Measurements from ENCODE around the gene FLT3LG.
A peak's percentile ranks its signal among the peaks of the same experiment; 100 is the strongest.
"Not testable (repeated sequence)": the region's sequence is repeated elsewhere in the genome, so short reads cannot be mapped to it uniquely, and the experiment has no call there.

The FLT3LG gene

DNA sequence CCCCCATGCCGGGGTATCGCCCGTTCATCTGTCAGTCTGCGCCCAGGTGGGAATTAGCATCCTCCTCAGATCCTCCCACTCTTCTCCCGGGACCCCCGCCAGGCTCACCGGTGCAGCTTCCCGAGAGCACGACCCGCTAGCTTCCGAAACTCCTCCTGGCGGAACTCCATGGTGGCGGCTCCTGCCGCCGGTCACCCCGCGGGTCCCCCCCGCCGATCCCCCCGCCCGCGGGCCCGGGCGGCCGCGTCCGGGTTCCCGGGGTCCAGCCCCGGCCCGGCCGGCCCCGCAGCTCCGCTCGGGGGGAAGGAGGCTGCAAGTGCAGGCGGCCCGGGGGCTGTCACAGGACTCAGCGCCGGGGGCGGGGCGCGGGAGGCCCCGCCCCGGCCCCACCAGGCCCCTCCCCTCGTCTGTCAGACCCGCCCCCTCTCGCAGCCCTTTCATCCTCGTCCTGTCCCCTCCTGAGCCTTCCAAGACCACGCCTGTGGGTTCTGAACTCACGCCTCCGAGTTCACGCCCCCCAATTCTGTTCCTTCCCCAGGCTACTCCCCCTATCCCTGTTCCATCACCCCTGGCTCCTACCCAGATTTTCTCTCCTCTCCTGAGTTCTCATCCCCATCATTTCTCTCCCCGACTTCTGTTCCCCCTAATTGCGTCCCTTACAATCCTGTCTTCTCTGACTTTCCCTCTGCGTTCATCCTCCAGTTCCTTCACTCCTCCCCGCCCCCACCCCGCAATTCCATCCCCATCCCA is 32.6 kb upstream of the FLT3LG start, which contains the start of gene SLC17A7:
TSS of gene SLC17A7 (minus strand) at position 318 of the 750 bp plus-strand sequence. CDS start at position 170, 148 bp downstream.
- peak; percentile 83 for DNase-seq

DNA sequence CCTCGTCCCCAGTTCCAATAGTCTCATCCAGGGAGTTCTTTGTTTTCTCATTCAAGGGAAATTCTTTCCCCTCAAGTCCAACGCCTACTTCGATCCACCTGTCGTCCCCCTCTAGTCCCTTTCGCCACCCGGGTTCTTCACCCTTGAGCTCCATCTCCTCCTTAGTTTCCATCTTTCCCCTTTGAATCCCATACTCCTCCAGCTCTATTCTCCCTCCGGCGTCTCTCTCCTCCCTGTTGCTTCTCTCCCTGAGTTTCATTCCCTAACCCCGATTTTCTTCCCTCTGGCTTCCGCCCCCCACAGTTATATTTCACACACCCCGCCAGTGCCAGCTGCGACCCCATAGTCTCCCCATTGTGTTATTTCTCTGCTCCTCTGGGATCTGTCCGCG is 32.1 kb upstream of the FLT3LG start:
- DNase-seq, result no peak

GRCh38 chr19:49442354-49442753 is 31.7 kb upstream of the FLT3LG start:
- DNase-seq, result peak; percentile 85

DNA sequence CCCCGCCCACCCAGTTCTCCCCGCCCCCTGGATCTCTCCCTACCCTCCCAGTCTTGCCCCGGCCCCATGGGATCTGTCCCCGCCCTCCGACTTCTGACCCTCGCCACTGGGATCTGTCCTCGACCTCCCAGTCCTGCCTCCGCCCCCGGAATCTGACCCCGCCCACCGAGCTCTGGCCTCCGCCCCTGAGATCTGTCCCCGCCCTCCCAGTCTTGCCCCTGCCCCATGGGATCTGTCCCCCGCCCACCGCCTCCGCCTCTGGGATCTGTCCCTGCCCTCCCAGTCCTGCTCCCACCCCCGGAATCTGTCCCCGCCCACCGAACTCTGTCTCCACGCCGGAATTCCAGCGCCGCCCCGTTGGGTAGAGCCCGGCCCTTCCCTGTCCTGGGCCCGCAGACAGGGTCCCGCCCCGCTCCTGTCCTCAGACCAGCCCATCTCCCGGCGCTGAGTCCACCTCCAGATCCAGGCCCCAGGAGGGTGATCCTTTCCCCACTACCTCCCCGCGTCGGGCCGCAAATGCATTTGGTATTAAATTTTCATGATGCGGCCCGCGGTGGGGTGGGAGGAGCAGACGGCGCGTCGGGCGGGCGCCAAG is 31.1 kb upstream of the FLT3LG start:
- DNase-seq, result peak; percentile 88

DNA sequence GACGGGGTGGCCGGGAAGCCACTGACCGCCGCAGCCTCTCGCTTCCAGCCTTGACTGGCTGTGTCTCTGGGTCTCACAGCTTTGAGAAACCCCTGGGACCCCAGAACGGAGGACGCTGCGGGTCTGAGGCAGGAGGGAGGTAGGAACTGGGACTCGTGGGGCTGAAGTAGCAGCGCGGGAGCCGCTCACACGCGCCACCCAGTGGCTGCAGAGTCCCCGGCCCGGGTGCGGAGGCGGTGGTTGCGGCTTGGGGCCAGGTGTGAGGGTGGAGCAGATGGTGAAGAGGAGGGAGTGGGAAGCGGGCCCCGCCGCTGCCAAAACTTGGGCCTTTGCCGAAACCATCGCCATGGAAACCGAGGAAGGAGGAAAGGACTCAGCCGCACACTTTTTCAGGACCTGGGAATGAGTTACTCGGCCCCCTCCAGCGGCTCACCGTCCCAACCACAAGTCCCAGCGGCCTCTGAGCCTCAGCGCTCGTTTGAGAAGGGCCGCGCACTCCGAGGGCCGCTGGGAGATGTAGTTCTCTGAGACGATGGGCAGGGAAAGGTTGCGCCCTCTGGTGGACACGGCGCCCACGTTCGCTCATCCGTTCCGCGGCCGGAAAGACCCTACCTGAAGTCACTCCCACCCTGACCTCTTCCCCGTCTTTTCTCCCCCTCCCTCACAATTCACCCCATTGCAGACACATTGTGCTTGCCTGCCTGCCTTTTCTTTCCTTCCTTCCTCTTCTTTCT is 30.5 kb upstream of the FLT3LG start:
- peak; percentile 95 for DNase-seq

- DNase-seq, result not testable (repeated sequence)
Measured at GRCh38 chr19:49444100-49444700, 29.8 kb upstream of the FLT3LG start.

DNA sequence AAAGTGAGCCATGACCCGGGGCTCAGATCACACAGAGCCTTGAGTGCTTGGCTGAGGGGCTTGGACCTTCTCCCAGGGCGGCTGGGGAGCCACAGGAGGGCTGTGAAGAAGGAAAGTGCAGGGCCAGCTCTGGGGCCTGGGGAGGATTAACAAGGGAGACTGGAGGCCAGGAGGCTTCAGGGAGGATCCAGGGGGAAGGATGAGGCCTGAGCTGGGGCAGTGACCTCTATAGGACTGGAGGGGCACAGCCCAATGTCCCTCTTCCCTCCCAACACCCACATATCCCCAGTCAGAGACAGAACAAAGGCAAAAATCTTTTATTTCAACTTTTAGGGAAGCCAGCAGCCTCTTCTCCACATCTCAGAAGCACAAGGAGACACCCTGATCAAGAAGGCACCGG is 28.0 kb upstream of the FLT3LG start:
- DNase-seq, result no peak

GRCh38 chr19:49447485-49448431 is 26.3 kb upstream of the FLT3LG start:
- DNase-seq, result no peak

DNA sequence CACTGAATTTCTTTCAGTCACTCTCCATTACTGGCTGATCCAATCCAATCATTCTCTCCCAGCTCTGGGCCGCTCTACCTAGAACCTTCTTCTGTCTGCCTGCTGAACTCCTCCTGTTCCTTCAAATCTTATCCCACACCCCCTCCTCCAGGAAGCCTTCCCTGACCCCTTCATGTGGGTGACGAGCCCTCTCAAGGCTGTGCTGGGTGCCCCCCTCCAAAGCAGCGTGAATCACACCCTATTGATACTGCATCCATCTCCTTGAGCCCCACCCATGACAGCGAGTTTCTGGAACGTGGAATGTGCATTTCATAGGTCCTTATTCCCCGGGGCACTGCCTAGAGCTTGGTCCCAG is 25.6 kb upstream of the FLT3LG start:
- DNase-seq, result no peak

DNA sequence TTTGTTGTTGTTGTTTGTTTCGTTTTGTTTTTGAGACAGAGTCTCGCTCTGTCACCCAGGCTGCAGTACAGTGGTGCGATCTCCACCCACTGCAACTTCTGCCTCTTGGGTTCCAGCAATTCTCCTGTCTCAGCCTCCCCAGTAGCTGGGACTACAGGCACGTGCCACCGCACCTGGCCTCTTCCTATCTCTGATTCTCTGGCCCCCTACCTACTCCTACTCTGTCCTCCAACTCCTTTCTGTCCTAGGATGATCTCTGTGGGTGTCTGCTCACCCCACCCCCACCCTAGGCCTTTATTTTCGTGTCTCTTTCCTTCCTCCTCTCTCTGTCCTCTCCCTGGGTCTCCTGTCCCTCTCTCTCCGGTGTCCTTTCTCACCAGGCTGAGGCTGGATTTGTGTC is 23.6 kb upstream of the FLT3LG start:
- no peak for DNase-seq

- peak; percentile 99 for DNase-seq
Measured at GRCh38 chr19:49451430-49452181, 22.4 kb upstream of the FLT3LG start, which contains the start of gene PIH1D1. Gene PIH1D1, minus strand, starts transcription at chr19:49451814. Its CDS starts 240 bp downstream, at chr19:49451574.

DNA sequence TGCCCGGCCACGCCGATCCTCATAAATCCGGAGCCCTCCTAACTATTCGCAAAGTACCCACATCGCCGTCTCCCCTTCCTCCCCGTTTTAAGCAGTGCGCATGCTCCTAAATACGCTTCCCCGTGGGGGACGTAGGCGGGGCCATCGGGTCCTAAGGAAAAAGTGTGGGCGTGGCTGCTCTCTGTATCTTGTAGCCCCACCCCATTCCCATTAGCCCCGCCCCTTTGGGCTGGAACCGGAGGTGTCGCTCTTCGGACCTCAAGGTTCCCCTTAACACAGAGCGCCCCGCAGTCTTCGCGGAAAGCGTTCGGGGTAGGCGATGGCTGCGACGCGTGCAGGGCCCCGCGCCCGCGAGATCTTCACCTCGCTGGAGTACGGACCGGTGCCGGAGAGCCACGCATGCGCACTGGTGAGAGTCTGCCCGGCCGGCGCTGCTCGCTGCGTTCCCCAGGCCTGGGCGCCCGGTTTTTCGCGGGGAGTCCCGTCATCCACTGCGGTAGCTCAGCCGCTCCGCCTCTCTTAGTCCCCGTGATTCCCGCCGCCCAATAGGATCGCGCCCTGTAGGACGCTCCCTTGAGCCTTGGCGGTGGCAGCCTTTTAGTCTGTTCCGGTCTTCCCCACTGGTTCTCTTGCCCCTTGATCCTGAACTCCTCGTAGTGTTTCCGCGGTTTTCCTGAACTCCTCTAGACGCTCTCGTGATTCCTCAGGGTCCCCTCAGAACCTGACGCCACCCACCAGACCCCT is 20.8 kb upstream of the FLT3LG start, which contains the start of gene ALDH16A1:
TSS of gene ALDH16A1 (plus strand) at position 213 of the 744 bp plus-strand sequence. CDS start at position 320, 107 bp downstream.
- DNase-seq, result peak; percentile 98

DNA sequence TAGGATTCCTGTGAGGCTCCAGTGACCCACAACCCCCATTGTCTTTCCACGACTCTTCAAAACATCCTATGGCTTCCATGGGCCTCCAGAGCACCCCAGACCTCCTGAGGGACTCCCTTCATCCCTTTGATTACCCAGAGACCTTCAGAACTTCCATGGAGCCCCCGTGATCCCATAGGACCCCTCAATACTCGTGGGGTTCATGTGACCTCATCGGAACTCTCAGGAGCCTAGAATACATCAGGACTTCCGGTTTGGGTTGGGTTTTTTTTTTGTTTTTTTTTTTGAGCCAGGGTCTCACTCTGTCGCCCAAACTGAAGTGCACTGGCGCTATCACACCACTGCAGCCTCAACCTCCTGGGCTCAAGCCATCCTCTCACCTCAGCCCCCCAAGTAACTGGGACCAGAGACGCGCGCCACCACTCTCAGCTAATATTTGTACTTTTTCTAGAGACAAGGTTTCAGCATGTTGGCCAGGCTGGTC is 20.2 kb upstream of the FLT3LG start:
- no peak for DNase-seq

GRCh38 chr19:49455773-49456172 is 18.2 kb upstream of the FLT3LG start:
- DNase-seq, result no peak

DNA sequence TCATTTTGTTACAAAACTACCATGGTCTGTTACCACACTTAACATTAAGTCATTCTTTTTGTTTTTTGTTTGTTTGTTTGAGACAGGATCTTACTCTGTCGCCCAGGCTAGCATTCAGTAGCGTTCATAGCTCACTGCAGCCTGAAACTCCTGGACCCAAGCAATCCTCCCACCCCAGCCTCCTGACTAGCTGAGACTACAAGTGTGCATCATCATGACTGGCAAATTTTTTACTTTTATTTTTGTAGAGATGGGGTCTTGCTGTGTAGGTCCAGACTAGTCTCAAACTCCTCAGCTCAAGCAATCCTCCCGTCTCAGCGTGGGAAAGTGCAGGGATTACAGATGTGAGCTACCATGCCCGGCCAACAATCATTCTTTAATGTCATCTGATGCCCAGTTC is 17.7 kb upstream of the FLT3LG start:
- no peak for DNase-seq

DNA sequence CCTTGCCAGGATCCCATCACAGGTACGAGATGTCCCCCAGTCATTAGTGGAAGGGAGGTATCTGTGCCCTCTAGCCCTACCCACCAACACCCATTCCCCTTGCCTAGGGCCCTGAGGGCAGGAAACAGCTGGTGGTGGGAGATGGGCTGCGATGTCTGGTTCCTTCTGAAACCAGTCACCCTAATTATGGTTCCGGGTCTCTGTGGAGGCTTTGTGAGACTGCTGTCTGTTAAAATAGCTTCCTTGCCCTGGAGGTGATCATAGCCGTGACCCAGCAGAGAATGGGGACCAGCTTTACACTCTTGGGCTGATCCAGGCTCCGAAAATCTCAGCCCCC is 15.5 kb upstream of the FLT3LG start:
- no peak for DNase-seq

DNA sequence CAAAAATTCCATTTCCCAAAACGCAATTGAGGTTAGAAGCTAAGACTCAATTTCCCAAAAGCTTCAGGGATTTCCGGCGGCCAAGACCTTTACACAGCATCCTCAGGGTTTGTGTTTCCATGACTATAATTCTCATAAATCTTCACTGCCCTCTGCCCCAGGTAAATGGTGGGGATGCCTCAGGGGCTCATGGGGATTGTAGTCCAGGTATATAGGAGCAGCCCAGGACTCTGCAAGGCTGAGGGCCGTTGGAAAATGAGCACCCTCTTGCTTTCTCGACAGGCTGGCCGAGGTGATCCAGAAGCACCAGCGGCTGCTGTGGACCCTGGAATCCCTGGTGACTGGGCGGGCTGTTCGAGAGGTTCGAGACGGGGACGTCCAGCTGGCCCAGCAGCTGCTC is 14.6 kb upstream of the FLT3LG start:
- DNase-seq, result no peak

- not testable (repeated sequence) for DNase-seq
Measured at GRCh38 chr19:49461130-49461529, 12.9 kb upstream of the FLT3LG start.

DNA sequence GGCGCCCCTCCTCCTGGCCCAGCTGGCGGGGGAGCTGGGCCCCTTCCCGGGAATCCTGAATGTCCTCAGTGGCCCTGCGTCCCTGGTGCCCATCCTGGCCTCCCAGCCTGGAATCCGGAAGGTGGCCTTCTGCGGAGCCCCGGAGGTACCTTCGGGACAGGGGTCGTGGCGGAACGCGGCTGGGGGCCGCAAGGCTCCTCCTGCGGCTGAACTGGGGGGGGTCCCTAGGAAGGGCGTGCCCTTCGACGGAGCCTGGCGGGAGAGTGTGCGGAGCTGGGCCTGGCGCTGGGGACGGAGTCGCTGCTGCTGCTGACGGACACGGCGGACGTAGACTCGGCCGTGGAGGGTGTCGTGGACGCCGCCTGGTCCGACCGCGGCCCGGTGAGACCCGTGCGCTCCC is 12.4 kb upstream of the FLT3LG start:
- no peak for DNase-seq

DNA sequence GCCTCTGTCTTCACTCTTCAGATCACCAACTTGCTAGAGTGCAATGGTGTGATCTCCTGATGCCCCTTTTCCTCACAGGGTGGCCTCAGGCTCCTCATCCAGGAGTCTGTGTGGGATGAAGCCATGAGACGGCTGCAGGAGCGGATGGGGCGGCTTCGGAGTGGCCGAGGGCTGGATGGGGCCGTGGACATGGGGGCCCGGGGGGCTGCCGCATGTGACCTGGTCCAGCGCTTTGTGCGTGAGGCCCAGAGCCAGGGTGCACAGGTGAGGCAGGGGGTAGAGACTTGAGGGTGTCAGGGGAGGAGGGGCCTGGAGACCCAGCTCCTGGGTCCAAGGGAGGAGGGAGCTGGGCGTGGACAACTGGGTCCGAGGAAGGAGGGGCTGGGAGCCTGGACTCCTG is 11.5 kb upstream of the FLT3LG start:
- no peak for DNase-seq
